ENCODE data around the gene ZNF155. TPM values are rescaled to one million over a fixed set of nuclear protein-coding genes. Genes with fewer than 3 reads are reported as not detected.

Gene ZNF155
- total RNA-seq, 1 donor from 2014 or later = 7.3 TPM

DNA sequence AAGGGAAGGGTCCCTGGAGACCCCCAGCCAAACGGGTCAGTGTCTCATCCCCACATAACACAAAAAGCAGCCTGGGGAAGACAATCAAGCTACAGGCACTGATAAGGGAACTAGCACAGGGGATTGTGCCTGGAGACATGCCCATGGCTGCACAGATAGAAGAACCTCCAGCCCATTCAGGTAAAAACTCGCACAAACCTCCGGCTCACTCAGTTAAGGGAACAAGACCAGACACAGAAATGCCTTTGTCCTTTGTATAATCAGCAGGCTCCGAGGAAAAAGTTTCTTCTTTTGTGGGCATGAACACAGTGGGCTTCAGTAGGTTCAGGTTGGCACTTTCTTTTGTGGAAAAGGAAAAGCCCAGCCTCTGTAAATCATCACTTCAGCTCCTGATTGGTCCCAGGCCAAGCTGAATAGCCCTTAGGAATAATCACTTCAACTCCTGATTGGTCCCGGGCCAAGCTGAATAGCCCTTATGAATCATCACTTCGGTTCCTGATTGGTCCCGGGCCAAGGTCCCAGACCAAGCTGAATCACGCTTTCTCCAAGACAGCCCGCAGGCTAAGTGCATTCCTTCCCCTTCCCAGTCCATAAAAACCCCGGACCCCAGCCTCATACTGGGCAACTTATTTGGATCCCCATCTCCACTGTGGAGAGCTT, 13.8 kb downstream of the ZNF155 start:
- DNase-seq = no peak
- H3K27ac ChIP-seq (replicated peaks) = no peak overlapping the region
- no peak overlapping the region for H3K4me3 ChIP-seq
- TF ChIP-seq, protein P1, sequence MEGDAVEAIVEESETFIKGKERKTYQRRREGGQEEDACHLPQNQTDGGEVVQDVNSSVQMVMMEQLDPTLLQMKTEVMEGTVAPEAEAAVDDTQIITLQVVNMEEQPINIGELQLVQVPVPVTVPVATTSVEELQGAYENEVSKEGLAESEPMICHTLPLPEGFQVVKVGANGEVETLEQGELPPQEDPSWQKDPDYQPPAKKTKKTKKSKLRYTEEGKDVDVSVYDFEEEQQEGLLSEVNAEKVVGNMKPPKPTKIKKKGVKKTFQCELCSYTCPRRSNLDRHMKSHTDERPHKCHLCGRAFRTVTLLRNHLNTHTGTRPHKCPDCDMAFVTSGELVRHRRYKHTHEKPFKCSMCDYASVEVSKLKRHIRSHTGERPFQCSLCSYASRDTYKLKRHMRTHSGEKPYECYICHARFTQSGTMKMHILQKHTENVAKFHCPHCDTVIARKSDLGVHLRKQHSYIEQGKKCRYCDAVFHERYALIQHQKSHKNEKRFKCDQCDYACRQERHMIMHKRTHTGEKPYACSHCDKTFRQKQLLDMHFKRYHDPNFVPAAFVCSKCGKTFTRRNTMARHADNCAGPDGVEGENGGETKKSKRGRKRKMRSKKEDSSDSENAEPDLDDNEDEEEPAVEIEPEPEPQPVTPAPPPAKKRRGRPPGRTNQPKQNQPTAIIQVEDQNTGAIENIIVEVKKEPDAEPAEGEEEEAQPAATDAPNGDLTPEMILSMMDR (IDR thresholded peaks at IDR 0.05; ENCODE audit: borderline replicate concordance) = no peak
- intact Hi-C loops (cut with micrococcal nuclease) = no loop called here
- peaks cover 53% of the 10 kb centered on the region for H3K36me3 ChIP-seq
- no peaks in the 10 kb centered on the region for H3K27me3 ChIP-seq (ENCODE audit: low read depth)
- peaks cover 8% of the 10 kb centered on the region for H3K4me1 ChIP-seq
- peaks cover 45% of the 10 kb centered on the region for H3K9me3 ChIP-seq (replicated peaks)

GRCh38 chr19:44002212-44002565, 18.2 kb downstream of the ZNF155 start:
- H3K36me3 ChIP-seq = peaks cover 30% of the 10 kb centered on the region
- intact Hi-C loops (cut with micrococcal nuclease) = no loop called here
- peak overlapping the region; percentile 81 for H3K27ac ChIP-seq (replicated peaks)
- H3K4me1 ChIP-seq = peaks cover 24% of the 10 kb centered on the region
- peaks cover 40% of the 10 kb centered on the region for H3K9me3 ChIP-seq (replicated peaks)
- H3K27me3 ChIP-seq (ENCODE audit: low read depth) = no peaks in the 10 kb centered on the region
- TF ChIP-seq, protein P1 (IDR thresholded peaks at IDR 0.05; ENCODE audit: borderline replicate concordance) = no peak
- no peak for DNase-seq
- H3K4me3 ChIP-seq = peak overlapping the region; percentile 89

- H3K4me1 ChIP-seq = peaks cover 24% of the 10 kb centered on the region
- no peaks in the 10 kb centered on the region for H3K27me3 ChIP-seq (ENCODE audit: low read depth)
- peak; percentile 86 for DNase-seq
- peak within 1 kb of the TSS; percentile 81 for H3K27ac ChIP-seq (replicated peaks)
- peak within 1 kb of the TSS; percentile 89 for H3K4me3 ChIP-seq
- TF ChIP-seq, protein P1 (IDR thresholded peaks at IDR 0.05; ENCODE audit: borderline replicate concordance) = no peak
- peaks cover 30% of the 10 kb centered on the region for H3K36me3 ChIP-seq
- intact Hi-C loops (cut with micrococcal nuclease) = no loop called here
- peaks cover 40% of the 10 kb centered on the region for H3K9me3 ChIP-seq (replicated peaks)
These were observed 18.8 kb downstream of the ZNF155 start, which contains the start of gene ZNF230 for GRCh38 chr19:44002566-44003460. Gene ZNF230, plus strand, starts transcription at chr19:44002957. Its CDS starts 4,122 bp downstream, at chr19:44007079.

DNA sequence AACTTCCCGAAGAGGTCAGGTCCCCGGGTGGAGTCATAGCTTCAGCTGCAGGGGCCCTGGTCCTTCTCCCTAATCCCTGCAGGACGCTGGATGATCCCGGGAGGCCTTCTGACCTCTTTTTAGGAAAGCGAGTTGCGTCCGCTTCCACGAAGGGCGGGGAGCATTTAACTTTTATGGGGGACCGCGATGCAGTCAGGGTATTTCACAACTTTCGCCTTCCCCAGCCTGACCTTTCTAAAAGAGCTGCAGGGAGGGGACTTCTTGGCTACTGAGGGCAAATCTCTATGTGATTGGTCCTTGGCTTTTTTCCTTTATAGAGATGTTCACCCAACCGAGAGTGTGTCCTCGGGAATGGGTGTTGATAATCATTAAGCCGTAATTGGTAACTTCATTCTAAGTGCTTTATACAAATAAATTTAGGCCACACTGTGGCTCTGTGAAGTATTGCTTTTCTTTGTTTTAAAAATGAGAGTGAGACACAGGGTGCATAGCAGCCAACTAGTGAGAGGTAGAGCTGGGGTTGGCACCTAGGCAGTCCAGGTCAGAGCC, 19.5 kb downstream of the ZNF155 start:
- Histone ChIP-seq H3K4me1 (peaks cover 24% of the 10 kb centered on the region), H3K27ac (replicated peaks) (peak overlapping the region; percentile 81), H3K36me3 (peaks cover 35% of the 10 kb centered on the region), H3K9me3 (replicated peaks) (peaks cover 40% of the 10 kb centered on the region), H3K4me3 (peak overlapping the region; percentile 89), H3K27me3 (ENCODE audit: low read depth) (no peaks in the 10 kb centered on the region)
- no peak for DNase-seq
- intact Hi-C loops (cut with micrococcal nuclease) = no loop called here
- TF ChIP-seq, protein P1 (IDR thresholded peaks at IDR 0.05; ENCODE audit: borderline replicate concordance) = no peak

GRCh38 chr19:44005973-44006372, 22.0 kb downstream of the ZNF155 start:
- intact Hi-C loops (cut with micrococcal nuclease) = no loop called here

More at GRCh38 chr19:44005973-44006372, 22.0 kb downstream of the ZNF155 start:
- Histone ChIP-seq H3K27ac (replicated peaks) (no peak overlapping the region), H3K4me3 (no peak overlapping the region), H3K36me3 (peaks cover 59% of the 10 kb centered on the region), H3K4me1 (peaks cover 24% of the 10 kb centered on the region), H3K27me3 (ENCODE audit: low read depth) (no peaks in the 10 kb centered on the region), H3K9me3 (replicated peaks) (peaks cover 59% of the 10 kb centered on the region)
- TF ChIP-seq, protein P1 (IDR thresholded peaks at IDR 0.05; ENCODE audit: borderline replicate concordance) = no peak
- DNase-seq = no peak

Measured in left ventricle myocardium inferior (tissue), 1 donor.